Cardiac fibroblast (primary cell): ENCODE data around the gene TMEFF1.
"Not testable (repeated sequence)": the region's sequence is repeated elsewhere in the genome, so short reads cannot be mapped to it uniquely, and the experiment has no call there.

Experiments used
- DNase-seq, 2 donors: peaks; one replicate each; pipeline versions ENCODE4 v3.0.0 to v3.0.0-alpha.2; 2010; ENCODE audit warnings: low read depth in 2 of 2
- H3K4me3 ChIP-seq, 2 donors: replicated peaks in 1 of 2; 1 replicate in 1 of 2; 2 replicates in 1 of 2; pipeline ENCODE4 v1.5.1; 2011; ENCODE audit warnings: low read depth in 2 of 2, low read length in 2 of 2, mild to moderate bottlenecking in 2 of 2, moderate library complexity in 1 of 2
- CTCF ChIP-seq: IDR thresholded peaks from one replicate; pipeline ENCODE4 v1.5.1; 2011; ENCODE audit warnings: low read depth, mild to moderate bottlenecking, low read length, inconsistent platforms

TMEFF1 gene

DNA sequence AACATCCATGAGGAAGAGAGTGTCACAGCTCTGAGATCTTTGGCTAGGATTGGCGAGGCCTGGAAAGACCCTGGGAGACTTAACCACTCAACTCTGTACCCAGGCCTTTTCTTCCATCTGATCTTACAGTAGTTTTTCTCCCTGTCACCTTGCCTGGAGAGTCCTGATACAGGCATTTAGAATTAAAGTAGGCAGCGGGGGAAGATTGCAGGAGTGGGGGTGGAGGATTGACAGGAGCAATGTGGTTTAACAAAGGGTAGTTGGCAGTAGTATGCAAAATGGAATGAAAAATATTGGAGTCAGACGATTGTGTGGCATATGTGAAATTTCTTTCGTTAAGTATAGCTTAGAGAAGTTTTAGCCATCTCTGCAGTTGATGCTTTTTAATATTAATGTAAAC lies 16.9 kb downstream of the TMEFF1 start:
- H3K4me3 ChIP-seq: no peak overlapping the region
- DNase-seq: no peak
- no peak for TF ChIP-seq CTCF

DNA sequence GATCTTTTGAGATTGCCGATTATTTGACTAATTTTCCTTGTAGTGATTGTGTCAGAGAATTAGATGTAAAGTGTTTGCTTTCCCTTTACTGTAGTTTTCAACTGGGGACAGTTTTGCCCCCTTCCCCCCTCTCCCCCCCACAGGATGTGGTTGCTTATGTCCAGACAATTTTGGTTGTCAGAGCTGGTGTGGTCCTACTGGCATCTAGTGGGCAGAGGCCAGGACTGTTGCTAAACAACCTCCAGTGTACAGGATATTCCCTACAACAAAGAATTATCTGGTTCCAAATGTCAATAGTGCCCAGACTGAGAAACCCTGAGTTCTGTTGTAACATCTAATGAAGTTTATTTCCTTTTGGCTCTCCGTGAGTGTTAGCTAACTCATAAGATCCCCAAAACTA lies 20.0 kb downstream of the TMEFF1 start:
- DNase-seq: peak; percentile 48 to 61
- H3K4me3 ChIP-seq: no peak overlapping the region
- peak; percentile 25 for TF ChIP-seq CTCF

- no peak overlapping the region for H3K4me3 ChIP-seq
- DNase-seq: peak; percentile 29 to 53
- TF ChIP-seq CTCF: no peak
Measured at GRCh38 chr9:100498592-100498991, 25.6 kb downstream of the TMEFF1 start.

DNA sequence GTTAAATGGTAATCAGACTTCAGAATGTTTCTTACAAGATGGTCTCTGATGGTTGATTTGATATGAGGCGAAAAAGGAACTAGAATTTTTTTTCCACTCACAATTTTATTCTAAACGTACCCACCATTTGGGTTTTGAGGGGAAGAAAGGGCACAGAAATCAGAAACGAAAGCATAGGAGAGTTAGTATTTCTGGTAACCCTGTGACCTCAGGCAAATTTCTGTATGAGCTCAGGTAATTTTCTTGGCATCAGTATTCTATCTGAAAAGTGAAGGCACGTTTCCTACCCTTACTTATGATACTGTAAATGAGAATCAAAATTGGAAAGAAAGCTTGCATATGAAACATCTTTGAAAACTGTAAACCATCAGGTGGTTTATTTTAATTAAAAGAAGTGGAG lies 26.5 kb downstream of the TMEFF1 start:
- no peak for DNase-seq
- no peak for TF ChIP-seq CTCF
- H3K4me3 ChIP-seq: no peak overlapping the region

GRCh38 chr9:100499866-100500265 lies 26.9 kb downstream of the TMEFF1 start:
- no peak for DNase-seq
- no peak for TF ChIP-seq CTCF
- no peak overlapping the region for H3K4me3 ChIP-seq

DNA sequence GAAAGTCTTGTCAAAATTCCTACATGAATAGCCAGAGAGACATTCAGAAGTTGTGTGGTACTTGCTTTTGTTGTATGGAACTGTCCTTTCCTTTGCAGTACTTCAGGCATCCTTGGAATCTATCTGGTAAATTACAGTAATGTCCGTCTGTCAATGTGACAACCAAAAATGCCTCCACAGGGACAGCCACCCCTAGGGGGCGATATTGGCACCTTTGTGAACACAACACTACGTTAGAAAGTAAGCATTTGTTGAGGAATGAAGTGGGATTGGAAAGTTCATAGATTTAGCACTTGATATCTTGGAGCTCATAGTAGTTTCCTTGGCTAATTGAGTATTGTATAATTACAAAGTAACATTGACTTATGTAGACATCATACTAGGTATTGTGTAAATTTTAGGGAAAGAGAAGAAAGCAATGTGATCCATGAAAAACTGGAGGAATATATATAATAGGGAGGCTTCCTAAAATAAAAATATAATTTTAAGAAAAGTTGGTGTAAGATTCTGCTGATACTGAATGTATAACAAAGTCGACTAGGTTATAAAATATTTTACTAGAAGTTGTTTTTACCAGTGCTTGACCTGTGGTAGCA lies 32.7 kb downstream of the TMEFF1 start:
- peak; percentile 61 to 77 for DNase-seq
- TF ChIP-seq CTCF: peak; percentile 84
- H3K4me3 ChIP-seq: no peak overlapping the region

GRCh38 chr9:100507350-100507749 lies 34.4 kb downstream of the TMEFF1 start:
- H3K4me3 ChIP-seq, DNase-seq: not testable (repeated sequence)
